Calu3 (cell line): Measurements from ENCODE around the gene PAX8. TPM values are rescaled to one million over a fixed set of nuclear protein-coding genes. Genes with fewer than 3 reads are reported as not detected.

Experiments used
- BruUV-seq: library from RNA; stranded (reverse); fragments of 400-500 nt; replicated peaks from 2 replicates; lab custom pipeline; 2021; lab: Mats Ljungman, UMichigan
- CTCF ChIA-PET: fragments of 300-600 bp; sonication (Branson Sonifier 250); formaldehyde crosslinking; loops from one replicate; lab custom pipeline; 2022; ENCODE audit warnings: antibody characterized with exemption; lab: Charles Lee
- DNase-seq: peaks from one replicate; pipeline ENCODE4 v3.0.0; 2022
- H3K27ac Mint-ChIP-seq: one replicate; pipeline ENCODE4 v1.8.0; 2022; ENCODE audit warnings: mixed read lengths; ENCODE audit not compliant: unreplicated experiment
- H3K27me3 Mint-ChIP-seq: one replicate; pipeline ENCODE4 v1.8.0; 2022; ENCODE audit warnings: mixed read lengths; ENCODE audit not compliant: unreplicated experiment
- H3K36me3 Mint-ChIP-seq: one replicate; pipeline ENCODE4 v1.8.0; 2022; ENCODE audit warnings: mild to moderate bottlenecking, moderate library complexity, mixed read lengths; ENCODE audit not compliant: insufficient read depth, unreplicated experiment
- H3K4me1 Mint-ChIP-seq: one replicate; pipeline ENCODE4 v1.8.0; 2022; ENCODE audit warnings: mild to moderate bottlenecking, low read depth, mixed read lengths; ENCODE audit not compliant: unreplicated experiment
- H3K4me3 Mint-ChIP-seq: one replicate; pipeline ENCODE4 v1.8.0; 2022; ENCODE audit warnings: mild to moderate bottlenecking, low read depth, moderate library complexity, mixed read lengths; ENCODE audit not compliant: unreplicated experiment
- H3K9me3 Mint-ChIP-seq: one replicate; pipeline ENCODE4 v1.8.0; 2022; ENCODE audit warnings: low read depth, mixed read lengths; ENCODE audit not compliant: unreplicated experiment
- intact Hi-C: fragments of 100-400 bp; cut with micrococcal nuclease; formaldehyde crosslinking; loops from one replicate; pipeline ENCODE4 v1.10.0; 2022; ENCODE audit not compliant: unreplicated experiment
- total RNA-seq: library from RNA; stranded (reverse); gene quantifications from 2 replicates; pipeline ENCODE4 v1.2.3, GENCODE V29; 2022
- TF ChIP-seq, protein P1 (sequence below): fragments of 200-600 bp; IDR thresholded peaks from one replicate; pipeline ENCODE4 v1.8.0; 2022; ENCODE audit warnings: antibody characterized with exemption; ENCODE audit not compliant: unreplicated experiment

The PAX8 gene
- total RNA-seq, 1 experiment from 2014 or later, result 12.2 TPM

DNA sequence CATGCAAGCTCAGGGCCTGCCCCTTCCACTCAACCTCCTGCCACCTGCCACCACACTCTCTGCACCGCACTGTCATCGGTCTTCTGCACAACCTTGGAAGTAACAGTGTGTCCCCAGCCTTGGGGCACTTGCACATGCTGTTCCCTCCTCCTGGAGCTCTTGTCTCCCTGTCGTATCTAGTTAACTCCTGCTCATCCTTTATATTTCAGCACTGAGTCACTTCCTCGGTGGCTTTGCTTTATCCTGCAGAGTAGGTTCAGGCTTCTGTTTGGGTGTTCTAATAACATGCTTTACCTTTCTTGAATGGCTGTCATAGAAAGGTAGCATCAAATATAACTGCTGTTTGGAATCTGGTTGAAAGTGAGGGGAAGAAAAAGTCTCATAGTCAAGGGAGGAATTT is 25.3 kb downstream of the PAX8 start:
- BruUV-seq, result no TSS peak
- intact Hi-C loops, result no loop called here
- DNase-seq, result no peak
- H3K27ac Mint-ChIP-seq, result no peak overlapping the region
- no peak overlapping the region for H3K4me3 Mint-ChIP-seq
- no peaks in the 10 kb centered on the region for H3K27me3 Mint-ChIP-seq
- H3K36me3 Mint-ChIP-seq, result peaks cover 20% of the 10 kb centered on the region
- H3K4me1 Mint-ChIP-seq, result peaks cover 22% of the 10 kb centered on the region
- TF ChIP-seq, protein P1, sequence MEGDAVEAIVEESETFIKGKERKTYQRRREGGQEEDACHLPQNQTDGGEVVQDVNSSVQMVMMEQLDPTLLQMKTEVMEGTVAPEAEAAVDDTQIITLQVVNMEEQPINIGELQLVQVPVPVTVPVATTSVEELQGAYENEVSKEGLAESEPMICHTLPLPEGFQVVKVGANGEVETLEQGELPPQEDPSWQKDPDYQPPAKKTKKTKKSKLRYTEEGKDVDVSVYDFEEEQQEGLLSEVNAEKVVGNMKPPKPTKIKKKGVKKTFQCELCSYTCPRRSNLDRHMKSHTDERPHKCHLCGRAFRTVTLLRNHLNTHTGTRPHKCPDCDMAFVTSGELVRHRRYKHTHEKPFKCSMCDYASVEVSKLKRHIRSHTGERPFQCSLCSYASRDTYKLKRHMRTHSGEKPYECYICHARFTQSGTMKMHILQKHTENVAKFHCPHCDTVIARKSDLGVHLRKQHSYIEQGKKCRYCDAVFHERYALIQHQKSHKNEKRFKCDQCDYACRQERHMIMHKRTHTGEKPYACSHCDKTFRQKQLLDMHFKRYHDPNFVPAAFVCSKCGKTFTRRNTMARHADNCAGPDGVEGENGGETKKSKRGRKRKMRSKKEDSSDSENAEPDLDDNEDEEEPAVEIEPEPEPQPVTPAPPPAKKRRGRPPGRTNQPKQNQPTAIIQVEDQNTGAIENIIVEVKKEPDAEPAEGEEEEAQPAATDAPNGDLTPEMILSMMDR, result no peak
- H3K9me3 Mint-ChIP-seq, result no peaks in the 10 kb centered on the region
- CTCF ChIA-PET, result no interaction called here

DNA sequence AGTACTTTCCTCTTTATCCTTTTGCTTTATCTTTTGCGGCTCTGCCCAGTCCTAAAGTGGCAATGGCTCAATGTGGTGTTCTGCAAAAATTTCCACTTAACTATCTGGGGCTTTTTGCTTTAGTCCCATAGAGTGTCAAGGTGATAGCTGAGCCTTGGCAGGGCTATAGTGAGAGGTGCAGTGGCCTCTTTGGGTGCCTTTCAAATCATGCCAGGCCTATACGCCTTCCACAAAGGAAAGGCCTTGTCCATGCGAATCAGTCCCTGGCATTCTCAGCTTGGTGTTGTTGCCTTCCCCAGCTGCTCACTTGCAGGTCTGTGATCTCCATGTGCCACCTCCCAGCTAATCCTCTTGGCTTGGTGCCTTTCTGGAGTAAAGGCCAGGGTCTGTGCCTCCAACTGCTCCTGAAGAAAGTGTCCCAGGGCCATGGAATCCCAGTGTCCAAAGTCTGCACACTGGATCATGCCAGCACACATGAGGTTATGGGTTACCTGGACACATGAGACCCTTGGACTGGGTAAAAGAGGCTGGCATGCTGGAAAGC is 26.6 kb downstream of the PAX8 start:
- peaks cover 24% of the 10 kb centered on the region for H3K4me1 Mint-ChIP-seq
- BruUV-seq, result no TSS peak
- CTCF ChIA-PET, result interaction anchor here (1.1 kb wide), 1 partner anchor 48 kb away, joined by 5 read pairs; no protein-coding TSS in a partner anchor

GRCh38 chr2:113251118-113251517 is 27.6 kb downstream of the PAX8 start:
- H3K4me1 Mint-ChIP-seq, result peaks cover 34% of the 10 kb centered on the region
- no peak overlapping the region for H3K4me3 Mint-ChIP-seq
- H3K27ac Mint-ChIP-seq, result peak overlapping the region; percentile 70
- no TSS peak for BruUV-seq
- CTCF ChIA-PET, result interaction anchor here (0.6 to 1.2 kb wide), 4 partner anchors 10 to 119 kb away, joined by 3 to 5 read pairs (median 3); no protein-coding TSS in a partner anchor
- intact Hi-C loops, result no loop called here
- H3K27me3 Mint-ChIP-seq, result no peaks in the 10 kb centered on the region
- no peaks in the 10 kb centered on the region for H3K9me3 Mint-ChIP-seq
- peaks cover 22% of the 10 kb centered on the region for H3K36me3 Mint-ChIP-seq
- DNase-seq, result no peak
- TF ChIP-seq, protein P1, result no peak

More for the DNA sequence above, 26.6 kb downstream of the PAX8 start:
- no peak overlapping the region for H3K4me3 Mint-ChIP-seq
- no peak overlapping the region for H3K27ac Mint-ChIP-seq
- no peaks in the 10 kb centered on the region for H3K9me3 Mint-ChIP-seq
- H3K36me3 Mint-ChIP-seq, result peaks cover 19% of the 10 kb centered on the region
- no peak for DNase-seq
- no peaks in the 10 kb centered on the region for H3K27me3 Mint-ChIP-seq
- TF ChIP-seq, protein P1, result no peak
- intact Hi-C loops, result no loop called here

- peak overlapping the region; percentile 28 for H3K27ac Mint-ChIP-seq
- BruUV-seq, result no TSS peak
- H3K27me3 Mint-ChIP-seq, result no peaks in the 10 kb centered on the region
- peak; percentile 84 for DNase-seq
- TF ChIP-seq, protein P1, result peak; percentile 87
- no peak overlapping the region for H3K4me3 Mint-ChIP-seq
- no peaks in the 10 kb centered on the region for H3K9me3 Mint-ChIP-seq
- intact Hi-C loops, result loop anchor here (1.0 to 5.0 kb wide), 4 partner anchors 34 to 143 kb away; no protein-coding TSS in a partner anchor
- H3K4me1 Mint-ChIP-seq, result peaks cover 49% of the 10 kb centered on the region
- CTCF ChIA-PET, result interaction anchor here (0.7 to 3.0 kb wide), 7 partner anchors 14 to 169 kb away, joined by 3 to 37 read pairs (median 4); no protein-coding TSS in a partner anchor
- H3K36me3 Mint-ChIP-seq, result peaks cover 35% of the 10 kb centered on the region
Observed at GRCh38 chr2:113248997-113249770, 29.5 kb downstream of the PAX8 start.
